Fibroblast of lung (primary cell): Measurements from ENCODE around the gene LRRC8C.

Experiments used
- CTCF ChIP-seq, 2 donors: IDR thresholded peaks in 1 of 2; conservative IDR thresholded peaks in 1 of 2; 1 replicate in 1 of 2; 2 replicates in 1 of 2; pipeline ENCODE4 v1.5.1; 2011 to 2012; ENCODE audit warnings: low read length in 2 of 2, control low read depth in 1 of 2, inconsistent platforms in 1 of 2, low read depth in 1 of 2, mild to moderate bottlenecking in 1 of 2
- EZH2 ChIP-seq: IDR thresholded peaks from 2 replicates; pipeline ENCODE4 v1.5.1; 2012; ENCODE audit warnings: low read length, control low read depth, mild to moderate bottlenecking; ENCODE audit errors: missing control alignments

GRCh38 chr1:89706700-89707012 is 73.7 kb downstream of the LRRC8C start:
- TF ChIP-seq CTCF (conservative IDR thresholded peaks at IDR 0.05 in 1 of 2, IDR thresholded peaks at IDR 0.05 in 1 of 2; ENCODE audit: low read depth in 1 of 2, low read length in 2 of 2), result no peak
- no peak for TF ChIP-seq EZH2
